Retinal pigment epithelial cell (primary cell): ENCODE data around the gene PPP2R2B.

Experiments
- DNase-seq: peaks from one replicate; pipeline ENCODE4 v3.0.0-alpha.2; 2010; ENCODE audit warnings: low read depth
- H3K4me3 ChIP-seq: 2 replicates; pipeline ENCODE4 v1.5.1; 2011; ENCODE audit warnings: mild to moderate bottlenecking, low read length, control low read depth, moderate library complexity
- CTCF ChIP-seq: conservative IDR thresholded peaks from 2 replicates; pipeline ENCODE4 v1.5.1; 2011; ENCODE audit warnings: low read depth, low read length, control low read depth, inconsistent platforms

The PPP2R2B gene

GRCh38 chr5:146722361-146722779 lies 156.2 kb downstream of the PPP2R2B start:
- TF ChIP-seq CTCF: no peak
- peak; percentile 52 for DNase-seq
- H3K4me3 ChIP-seq: no peak overlapping the region

GRCh38 chr5:146721073-146721815 lies 157.3 kb downstream of the PPP2R2B start:
- no peak for TF ChIP-seq CTCF
- H3K4me3 ChIP-seq: no peak overlapping the region
- no peak for DNase-seq

GRCh38 chr5:146720107-146720506 lies 158.4 kb downstream of the PPP2R2B start:
- no peak for DNase-seq
- no peak for TF ChIP-seq CTCF
- no peak overlapping the region for H3K4me3 ChIP-seq

GRCh38 chr5:146719179-146719578 lies 159.4 kb downstream of the PPP2R2B start:
- DNase-seq: no peak
- no peak overlapping the region for H3K4me3 ChIP-seq
- no peak for TF ChIP-seq CTCF

GRCh38 chr5:146718609-146719008 lies 159.9 kb downstream of the PPP2R2B start:
- no peak overlapping the region for H3K4me3 ChIP-seq
- TF ChIP-seq CTCF: no peak
- DNase-seq: peak; percentile 91

GRCh38 chr5:146717951-146718350 lies 160.6 kb downstream of the PPP2R2B start:
- TF ChIP-seq CTCF: no peak
- no peak overlapping the region for H3K4me3 ChIP-seq

GRCh38 chr5:146716636-146717035 lies 161.9 kb downstream of the PPP2R2B start:
- H3K4me3 ChIP-seq: no peak overlapping the region
- no peak for TF ChIP-seq CTCF
- DNase-seq: no peak

More at GRCh38 chr5:146717951-146718350, 160.6 kb downstream of the PPP2R2B start:
- peak; percentile 52 for DNase-seq
